Vagina (tissue), 2 donors: ENCODE results near the gene TJP1. TPM values are rescaled to one million over a fixed set of nuclear protein-coding genes. Genes with fewer than 3 reads are reported as not detected.

ENCODE experiments used
- DNase-seq, 2 donors: peaks; one replicate each; pipeline ENCODE4 v3.0.0-alpha.2; 2017; ENCODE audit errors: extremely low spot score in 2 of 2
- H3K27ac ChIP-seq: fragments of 200-600 bp; sonication (generic); one replicate; pipeline ENCODE4 v1.5.1; 2019
- H3K27me3 ChIP-seq: fragments of 200-600 bp; sonication (generic); one replicate; pipeline ENCODE4 v1.5.1; 2019
- H3K36me3 ChIP-seq, 2 donors: fragments of 200-600 bp; sonication (generic); one replicate each; pipeline ENCODE4 v1.5.1; 2017 to 2019
- H3K4me1 ChIP-seq: fragments of 200-600 bp; sonication (generic); one replicate; pipeline ENCODE4 v1.5.1; 2019
- H3K4me3 ChIP-seq, 2 donors: fragments of 200-600 bp; sonication (generic); 1 replicate in 1 of 2; 2 replicates in 1 of 2; pipeline ENCODE4 v1.5.1; 2016 to 2019
- H3K9me3 ChIP-seq: fragments of 200-600 bp; sonication (generic); one replicate; pipeline ENCODE4 v1.5.1; 2019
- CTCF ChIP-seq, 3 experiments: fragments of 450-650 bp in 2 of 3; fragments of 200-600 bp in 1 of 3; sonication (generic) in 1 of 3; IDR thresholded peaks; one replicate each; pipeline ENCODE4 v1.5.1; 2017 to 2019; ENCODE audit warnings: antibody characterized with exemption in 3 of 3, mild to moderate bottlenecking in 2 of 3, moderate library complexity in 2 of 3
- POLR2A ChIP-seq, 2 donors: fragments of 450-650 bp; IDR thresholded peaks; one replicate each; pipeline ENCODE4 v1.6.1; 2017; ENCODE audit warnings: antibody characterized with exemption in 2 of 2, mild to moderate bottlenecking in 2 of 2, moderate library complexity in 2 of 2
- POLR2AphosphoS5 ChIP-seq, 2 donors: sonication (generic); formaldehyde crosslinking; IDR thresholded peaks; one replicate each; pipeline ENCODE4 v1.9.0; 2017; ENCODE audit warnings: antibody characterized with exemption in 2 of 2, mild to moderate bottlenecking in 2 of 2, low read depth in 1 of 2; ENCODE audit not compliant: insufficient read depth in 1 of 2
- intact Hi-C: fragments of 100-400 bp; cut with DNase I; formaldehyde crosslinking; loops from one replicate; pipeline ENCODE4 v1.15.1; 2023
- total RNA-seq: library from RNA; depleted of rRNA; stranded (reverse); fragments of >200 nt; gene quantifications from one replicate; pipeline ENCODE4 v1.2.3, GENCODE V29; 2016

TJP1 gene
- total RNA-seq, 1 donor from 2014 or later, result 110 TPM

GRCh38 chr15:29849716-29850115 is 27.4 kb upstream of the TJP1 start:
- Histone ChIP-seq H3K36me3 (no peaks in the 10 kb centered on the region), H3K27ac (no peak overlapping the region)
- intact Hi-C loops, result no loop called here

GRCh38 chr15:29849218-29849617 is 26.9 kb upstream of the TJP1 start:
- no peak for DNase-seq
- Histone ChIP-seq H3K27me3 (no peaks in the 10 kb centered on the region), H3K4me3 (no peak overlapping the region), H3K4me1 (no peaks in the 10 kb centered on the region), H3K27ac (no peak overlapping the region), H3K36me3 (no peaks in the 10 kb centered on the region), H3K9me3 (peaks cover 3% of the 10 kb centered on the region)
- TF ChIP-seq POLR2AphosphoS5 (IDR thresholded peaks at IDR 0.05; ENCODE audit: insufficient read depth in 1 of 2, low read depth in 1 of 2) (no peak), CTCF (IDR thresholded peaks at IDR 0.05) (no peak), POLR2A (IDR thresholded peaks at IDR 0.05) (no peak)
- intact Hi-C loops, result no loop called here

More at GRCh38 chr15:29849716-29850115, 27.4 kb upstream of the TJP1 start:
- no peak for DNase-seq
- Histone ChIP-seq H3K4me3 (no peak overlapping the region), H3K9me3 (peaks cover 3% of the 10 kb centered on the region), H3K4me1 (no peaks in the 10 kb centered on the region), H3K27me3 (no peaks in the 10 kb centered on the region)
- TF ChIP-seq CTCF (IDR thresholded peaks at IDR 0.05) (no peak), POLR2AphosphoS5 (IDR thresholded peaks at IDR 0.05; ENCODE audit: insufficient read depth in 1 of 2, low read depth in 1 of 2) (no peak), POLR2A (IDR thresholded peaks at IDR 0.05) (no peak)

GRCh38 chr15:29844290-29844903 is 22.1 kb upstream of the TJP1 start:
- H3K27me3 ChIP-seq, result no peaks in the 10 kb centered on the region
- H3K4me3 ChIP-seq, result no peak overlapping the region
- DNase-seq, result no peak
- no peak for TF ChIP-seq CTCF (IDR thresholded peaks at IDR 0.05)
- TF ChIP-seq POLR2A (IDR thresholded peaks at IDR 0.05), result no peak
- TF ChIP-seq POLR2AphosphoS5 (IDR thresholded peaks at IDR 0.05; ENCODE audit: insufficient read depth in 1 of 2, low read depth in 1 of 2), result no peak
- no peaks in the 10 kb centered on the region for H3K4me1 ChIP-seq
- H3K27ac ChIP-seq, result no peak overlapping the region
- H3K36me3 ChIP-seq, result no peaks in the 10 kb centered on the region
- peaks cover 3% of the 10 kb centered on the region for H3K9me3 ChIP-seq
- intact Hi-C loops, result no loop called here

GRCh38 chr15:29842290-29842689 is 20.0 kb upstream of the TJP1 start:
- intact Hi-C loops, result no loop called here

More at GRCh38 chr15:29842290-29842689, 20.0 kb upstream of the TJP1 start:
- H3K4me3 ChIP-seq, result no peak overlapping the region
- H3K27me3 ChIP-seq, result no peaks in the 10 kb centered on the region
- TF ChIP-seq POLR2A (IDR thresholded peaks at IDR 0.05) (no peak), POLR2AphosphoS5 (IDR thresholded peaks at IDR 0.05; ENCODE audit: insufficient read depth in 1 of 2, low read depth in 1 of 2) (no peak), CTCF (IDR thresholded peaks at IDR 0.05) (no peak)
- no peak for DNase-seq
- no peak overlapping the region for H3K27ac ChIP-seq
- no peaks in the 10 kb centered on the region for H3K36me3 ChIP-seq
- peaks cover 3% of the 10 kb centered on the region for H3K9me3 ChIP-seq
- H3K4me1 ChIP-seq, result no peaks in the 10 kb centered on the region
